Mucosa of gallbladder (tissue), 1 donor: ENCODE data around the gene MRPS30. TPM values are rescaled to one million over a fixed set of nuclear protein-coding genes. Genes with fewer than 3 reads are reported as not detected.
A peak's percentile ranks its signal among the peaks of the same experiment; 100 is the strongest.
"Not testable (repeated sequence)": the region's sequence is repeated elsewhere in the genome, so short reads cannot be mapped to it uniquely, and the experiment has no call there.

Source experiments
- DNase-seq: peaks from one replicate; pipeline ENCODE4 v3.0.0-alpha.2; 2020; ENCODE audit warnings: low spot score
- total RNA-seq: library from RNA; stranded (reverse); gene quantifications from one replicate; pipeline ENCODE4 v1.2.1, GENCODE V29; 2021
- donor health status: DM: no; HTN: no; CAD: no.

The MRPS30 gene
- total RNA-seq = 45.1 TPM

- DNase-seq = peak; percentile 97
Observed at GRCh38 chr5:44808435-44809214, at the start of gene MRPS30. Gene MRPS30, plus strand, starts transcription at chr5:44808947. Its CDS starts 16 bp downstream, at chr5:44808963.

- DNase-seq = no peak
Observed at GRCh38 chr5:44769200-44769876, 39.4 kb upstream of the MRPS30 start.

GRCh38 chr5:44769877-44770209 is 38.9 kb upstream of the MRPS30 start:
- no peak for DNase-seq

DNA sequence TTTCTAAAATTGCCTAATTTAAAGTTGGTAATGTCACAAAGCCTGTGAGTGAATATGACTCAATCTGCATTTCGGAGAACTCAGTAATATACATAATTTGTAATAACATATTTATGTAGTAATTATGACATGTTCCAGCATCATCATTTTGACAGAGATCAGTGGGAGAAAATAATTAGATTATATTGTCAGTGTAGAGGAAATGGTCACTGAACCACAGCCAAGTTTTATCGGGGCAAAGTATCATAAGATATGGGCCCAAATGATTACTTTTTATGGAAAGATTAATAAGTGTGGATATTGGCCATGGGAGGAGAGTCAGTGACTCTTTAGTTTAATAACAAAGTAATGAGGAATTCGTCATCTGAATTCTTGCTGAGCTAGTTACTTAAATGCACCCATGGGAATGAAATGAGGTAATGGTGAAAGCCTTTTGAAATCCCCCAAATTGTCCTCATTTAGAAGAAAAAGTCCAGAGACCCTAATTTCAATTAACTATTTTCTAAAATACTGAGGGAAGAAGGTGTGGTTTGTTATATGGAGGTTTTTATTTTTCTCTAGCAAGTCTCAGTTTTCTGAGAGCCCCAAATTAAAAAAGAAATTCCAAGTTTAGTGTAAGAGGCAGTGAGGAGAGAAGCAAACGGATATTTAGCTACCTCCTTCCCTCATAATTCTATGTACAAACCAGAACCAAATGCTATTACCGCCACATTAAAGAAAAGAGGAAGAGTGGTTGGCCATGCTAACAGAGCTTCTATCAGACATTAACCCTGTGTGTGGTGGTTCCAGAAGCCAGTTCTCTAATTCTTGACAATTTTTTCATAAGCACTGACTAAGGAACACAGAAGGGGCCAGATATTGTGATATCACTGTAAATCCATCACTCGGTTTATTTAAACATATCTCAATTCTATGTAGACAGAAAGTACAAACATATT is 37.7 kb upstream of the MRPS30 start:
- DNase-seq = no peak

DNA sequence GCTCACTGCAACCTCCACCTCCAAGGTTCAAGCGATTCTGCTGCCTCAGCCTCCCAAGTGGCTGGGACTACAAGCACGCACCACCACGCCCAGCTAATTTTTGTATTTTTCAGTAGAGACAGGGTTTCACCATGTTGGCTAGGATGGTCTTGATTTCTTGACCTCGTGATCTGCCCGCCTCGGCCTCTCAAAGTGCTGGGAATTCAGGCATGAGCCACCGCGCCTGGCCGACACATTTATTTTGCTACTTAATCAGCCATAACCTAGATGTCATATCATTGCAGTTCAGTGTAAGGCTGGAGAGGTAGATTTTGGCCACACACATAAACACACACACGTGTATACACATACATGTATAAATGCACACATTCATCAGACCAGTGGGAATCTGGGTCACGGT is 36.4 kb upstream of the MRPS30 start:
- DNase-seq = not testable (repeated sequence)

DNA sequence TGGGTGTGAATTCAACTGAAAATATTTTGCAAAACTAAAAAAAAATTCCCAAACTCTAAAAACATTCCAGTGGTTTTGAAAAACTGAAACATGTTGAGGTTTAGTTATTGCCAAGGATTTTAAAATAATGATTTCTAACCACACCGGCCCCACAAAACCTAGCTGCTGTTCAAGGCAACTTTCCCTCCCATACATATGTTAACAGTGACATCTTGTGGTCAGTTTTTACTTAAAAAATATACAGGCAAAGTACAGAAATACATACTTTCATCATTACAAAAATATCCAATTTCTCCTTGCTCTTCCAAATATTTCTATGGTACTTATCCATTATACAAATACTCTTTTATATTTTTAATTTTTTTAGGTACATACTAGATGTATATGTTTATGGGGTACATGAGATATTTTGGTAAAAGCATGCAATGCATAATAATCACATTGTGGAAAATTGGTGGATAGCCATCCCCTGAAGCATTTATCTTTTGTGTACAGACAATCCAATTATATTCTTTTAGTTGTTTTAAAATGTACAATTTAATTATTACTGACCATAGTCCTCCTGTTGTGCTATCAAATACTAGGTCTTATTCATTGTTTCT is 34.4 kb upstream of the MRPS30 start:
- no peak for DNase-seq

DNA sequence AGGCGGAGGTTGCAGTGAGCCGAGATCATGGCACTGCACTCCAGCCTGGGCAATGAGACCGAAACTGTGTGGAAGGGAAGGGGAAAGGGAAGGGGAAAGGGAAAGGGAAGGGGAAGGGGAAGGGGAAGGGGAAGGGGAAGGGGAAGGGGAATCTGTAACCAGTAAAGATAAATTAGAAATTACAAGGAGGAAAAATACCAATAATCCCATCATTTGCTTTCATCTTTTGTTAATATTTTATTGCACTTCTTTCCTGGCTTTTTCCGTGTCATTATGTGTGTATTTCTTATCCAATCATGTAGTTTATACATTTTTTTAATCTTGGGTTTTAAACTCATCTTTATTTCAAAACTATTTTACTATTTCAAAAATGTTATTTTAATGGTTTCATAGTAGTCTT is 29.6 kb upstream of the MRPS30 start:
- DNase-seq = no peak

DNA sequence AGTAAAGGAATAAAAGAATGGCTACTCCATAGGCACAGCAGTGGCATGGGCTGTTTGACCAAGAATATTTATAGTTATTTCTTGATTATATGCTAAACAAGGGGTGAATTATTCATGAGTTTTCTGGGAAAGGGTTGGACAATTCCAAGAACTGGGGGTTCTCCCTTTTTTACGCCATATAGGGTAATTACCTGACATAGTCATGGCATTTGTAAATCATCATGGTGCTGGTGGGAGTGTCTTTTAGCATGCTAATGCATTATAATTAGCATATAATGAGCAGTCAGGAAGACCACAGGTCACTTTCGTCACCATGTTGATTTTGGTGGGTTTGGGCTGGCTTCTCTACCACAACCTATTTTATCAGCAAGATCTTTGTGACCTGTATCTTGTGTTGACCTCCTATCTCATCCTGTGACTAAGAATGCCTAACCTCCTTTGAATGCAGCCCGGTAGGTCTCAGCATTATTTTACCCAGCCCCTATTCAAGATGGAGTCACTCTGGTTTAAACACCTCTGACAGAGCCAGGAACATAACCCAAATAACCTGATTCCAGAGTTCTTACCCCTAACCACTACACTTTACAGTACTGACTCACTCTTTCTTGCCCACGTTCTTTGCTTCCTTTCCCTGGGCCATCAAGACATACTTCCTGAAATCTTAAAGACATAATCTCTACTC is 25.0 kb upstream of the MRPS30 start:
- DNase-seq = no peak

- no peak for DNase-seq
Observed at GRCh38 chr5:44787731-44788130, 21.0 kb upstream of the MRPS30 start.

DNA sequence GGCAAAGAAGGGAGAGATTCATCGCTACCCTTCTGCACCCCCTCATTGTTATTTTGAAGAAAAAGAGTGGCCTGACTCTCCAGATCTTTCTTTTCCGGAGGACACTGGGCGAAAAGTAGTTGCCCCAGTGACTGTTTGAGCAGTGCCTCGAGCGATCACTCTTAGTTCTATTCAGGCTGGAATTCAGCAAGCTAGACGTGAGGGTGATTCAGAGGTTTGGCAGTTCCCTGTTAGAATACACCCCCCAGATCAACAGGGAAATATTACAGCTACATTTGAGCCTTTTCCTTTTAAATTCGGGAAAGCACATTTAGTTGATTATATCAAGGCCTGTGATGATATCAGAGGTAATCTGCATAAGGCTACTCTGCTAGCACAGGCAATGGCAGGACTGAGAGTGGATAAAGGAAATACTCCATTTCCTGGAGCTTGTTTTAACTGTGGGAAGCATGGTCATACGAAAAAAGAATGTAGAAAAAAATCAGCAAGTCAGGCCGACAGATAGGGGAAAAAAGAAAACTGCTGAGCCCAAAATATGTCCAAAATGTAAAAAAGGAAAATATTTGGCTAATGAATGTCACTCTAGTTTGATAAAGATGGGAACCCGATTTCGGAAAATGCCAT is 19.3 kb upstream of the MRPS30 start:
- not testable (repeated sequence) for DNase-seq

- DNase-seq = not testable (repeated sequence)
Observed at GRCh38 chr5:44792031-44792673, 16.6 kb upstream of the MRPS30 start.

GRCh38 chr5:44794371-44794770 is 14.4 kb upstream of the MRPS30 start:
- no peak for DNase-seq

GRCh38 chr5:44795496-44795895 is 13.3 kb upstream of the MRPS30 start:
- DNase-seq = no peak

- no peak for DNase-seq
Observed at GRCh38 chr5:44797841-44798240, 10.9 kb upstream of the MRPS30 start.

- DNase-seq = no peak
Observed at GRCh38 chr5:44801992-44802391, 6.8 kb upstream of the MRPS30 start.

- DNase-seq = no peak
Observed at GRCh38 chr5:44806608-44807007, 2.1 kb upstream of the MRPS30 start.

GRCh38 chr5:44807269-44807668 is 1.5 kb upstream of the MRPS30 start:
- DNase-seq = no peak

GRCh38 chr5:44809215-44809955 is 638 bp downstream of the MRPS30 start:
- DNase-seq = peak; percentile 32

GRCh38 chr5:44809956-44810420 is 1.2 kb downstream of the MRPS30 start:
- DNase-seq = no peak
